HepG2 (cell line): ENCODE measurements around the gene HNRNPUL1. TPM values are rescaled to one million over a fixed set of nuclear protein-coding genes. Genes with fewer than 3 reads are reported as not detected.
A peak's percentile ranks its signal among the peaks of the same experiment; 100 is the strongest.

Source experiments
- ARID5B ChIP-seq: IDR thresholded peaks from 2 replicates; pipeline ENCODE4 v1.4.0; 2020; ENCODE audit warnings: mild to moderate bottlenecking, missing genetic modification reagents
- FOSL2 ChIP-seq: sonication (generic); formaldehyde crosslinking; IDR thresholded peaks from 2 replicates; pipeline ENCODE4 v1.4.0; 2020; ENCODE audit warnings: missing genetic modification reagents
- GATA4 ChIP-seq: sonication (generic); IDR thresholded peaks from 2 replicates; pipeline ENCODE4 v1.6.1; 2016; ENCODE audit warnings: antibody characterized with exemption, low read depth, borderline replicate concordance
- IKZF4 ChIP-seq: sonication (generic); formaldehyde crosslinking; IDR thresholded peaks from 2 replicates; pipeline ENCODE4 v1.5.1; 2020; ENCODE audit warnings: borderline replicate concordance, mild to moderate bottlenecking, low read depth, missing genetic modification reagents; ENCODE audit errors: not compliant biosample characterization
- IKZF5 ChIP-seq: IDR thresholded peaks from 2 replicates; pipeline ENCODE4 v1.6.1; 2018; ENCODE audit warnings: missing genetic modification reagents, mild to moderate bottlenecking, missing compliant biosample characterization
- ISL2 ChIP-seq: sonication (generic); formaldehyde crosslinking; IDR thresholded peaks from 2 replicates; pipeline ENCODE4 v1.5.0; 2020; ENCODE audit warnings: missing genetic modification reagents
- RAD21 ChIP-seq: fragments of 450-650 bp; formaldehyde crosslinking; IDR thresholded peaks from 2 replicates; pipeline ENCODE4 v1.5.0; 2020; ENCODE audit warnings: mild to moderate bottlenecking
- SP1 ChIP-seq, 2 experiments: fragments of 450-650 bp in 1 of 2; sonication (generic) in 1 of 2; formaldehyde crosslinking in 1 of 2; IDR thresholded peaks; 2 replicates each; pipeline versions ENCODE4 v1.4.0 to v1.6.1; 2016 to 2020; ENCODE audit warnings: missing genetic modification reagents in 1 of 2
- SPEN ChIP-seq: sonication (generic); formaldehyde crosslinking; IDR thresholded peaks from 2 replicates; pipeline ENCODE4 v1.5.1; 2020; ENCODE audit warnings: low read depth, mild to moderate bottlenecking, missing genetic modification reagents
- TCF12 ChIP-seq, 2 experiments: fragments of 450-650 bp in 1 of 2; sonication (generic) in 1 of 2; formaldehyde crosslinking in 1 of 2; IDR thresholded peaks; 2 replicates each; pipeline versions ENCODE4 v1.6.1 to v1.8.0; 2017 to 2022; ENCODE audit warnings: antibody characterized with exemption in 1 of 2, mild to moderate bottlenecking in 1 of 2, missing genetic modification reagents in 1 of 2, moderate library complexity in 1 of 2
- TIGD3 ChIP-seq: sonication (generic); formaldehyde crosslinking; IDR thresholded peaks from 2 replicates; pipeline ENCODE4 v1.5.1; 2020; ENCODE audit warnings: mild to moderate bottlenecking, missing genetic modification reagents, borderline replicate concordance
- ZBTB33 ChIP-seq: sonication (generic); formaldehyde crosslinking; IDR thresholded peaks from 2 replicates; pipeline ENCODE4 v1.4.0; 2020; ENCODE audit warnings: missing genetic modification reagents
- ZFX ChIP-seq: sonication (generic); formaldehyde crosslinking; IDR thresholded peaks from 2 replicates; pipeline ENCODE4 v1.4.0; 2020; ENCODE audit warnings: mild to moderate bottlenecking, low read depth, missing genetic modification reagents, moderate library complexity
- ZNF451 ChIP-seq: sonication (generic); formaldehyde crosslinking; IDR thresholded peaks from 2 replicates; pipeline ENCODE4 v1.5.0; 2020; ENCODE audit warnings: mild to moderate bottlenecking, missing genetic modification reagents
- ZNF580 ChIP-seq: IDR thresholded peaks from 2 replicates; pipeline ENCODE4 v1.6.1; 2016; ENCODE audit warnings: low read depth, borderline replicate concordance
- ZNF639 ChIP-seq: conservative IDR thresholded peaks from 2 replicates; pipeline ENCODE4 v1.6.1; 2018; ENCODE audit warnings: missing genetic modification reagents
- ZSCAN25 ChIP-seq: sonication (generic); formaldehyde crosslinking; IDR thresholded peaks from 2 replicates; pipeline ENCODE4 v1.8.0; 2022; ENCODE audit warnings: mild to moderate bottlenecking, missing genetic modification reagents
- polyA plus RNA-seq, 8 experiments: library from polyadenylated mRNA; depleted of rRNA in 3 of 8; stranded (reverse) in 7 of 8; unstranded in 1 of 8; fragments of >200 nt; fragmentation: Illumina TruSeq in 4 of 8; extraction: Trizol in 4 of 8; gene quantifications; 2 replicates each; pipeline versions ENCODE4 v1.2.1 to v1.2.3, GENCODE V29; 2011 to 2016; ENCODE audit warnings: low read depth in 4 of 8, missing spikeins in 1 of 8, mixed read lengths in 1 of 8; ENCODE audit not compliant: insufficient read depth in 1 of 8
- total RNA-seq, 5 experiments: library from RNA; depleted of rRNA; stranded (reverse); fragments of >200 nt; fragmentation: Illumina TruSeq; extraction: Trizol; gene quantifications; 2 replicates each; pipeline ENCODE4 v1.2.3, GENCODE V29; 2016; ENCODE audit warnings: low read depth in 1 of 5

The HNRNPUL1 gene
- total and polyA plus RNA-seq, 2 of the 13 experiments (the other 11 are each of a cell fraction or from before 2014, with no cell fraction given), result 30.9 to 81.7 TPM

GRCh38 chr19:41353466-41354342, 89.5 kb downstream of the HNRNPUL1 start, which contains the start of gene TGFB1 (continued):
- TF ChIP-seq ARID5B (CRISPR knock-in tag) (no peak), TCF12 (IDR thresholded peaks at IDR 0.05) (no peak), TCF12 (CRISPR knock-in tag; IDR thresholded peaks at IDR 0.05) (no peak), IKZF5 (CRISPR knock-in tag) (peak; percentile 53; the same call in 1 of the 2 replicates), ZNF580 (CRISPR knock-in tag) (peak; percentile 61; the same call in 1 of the 2 replicates), RAD21 (peak; percentile 29; the same call in 1 of the 2 replicates), ISL2 (CRISPR knock-in tag) (no peak), ZBTB33 (peak; percentile 86), ZFX (CRISPR knock-in tag) (0 out of 2 replicates have a peak, but pooled peaks have one; percentile 39), FOSL2 (CRISPR knock-in tag) (peak; percentile 42), TIGD3 (CRISPR knock-in tag) (no peak), ZNF451 (CRISPR knock-in tag) (0 out of 2 replicates have a peak, but pooled peaks have one; percentile 39), SPEN (CRISPR knock-in tag) (peak; percentile 45; the same call in 1 of the 2 replicates), GATA4 (no peak), SP1 (IDR thresholded peaks at IDR 0.05) (no peak), SP1 (CRISPR knock-in tag; IDR thresholded peaks at IDR 0.05) (peak; percentile 94), IKZF4 (CRISPR knock-in tag) (no peak), ZSCAN25 (CRISPR knock-in tag) (no peak; the same call in 1 of the 2 replicates), ZNF639 (0 out of 2 replicates have a peak, but pooled peaks have one; percentile 6)
